Adrenal gland (tissue), 5 donors: ENCODE results near the gene TDRD7.

Source experiments
- POLR2A ChIP-seq, 2 donors: fragments of 450-650 bp; IDR thresholded peaks; one replicate each; pipeline ENCODE4 v1.6.1; 2017; ENCODE audit warnings: antibody characterized with exemption in 2 of 2, mild to moderate bottlenecking in 2 of 2, moderate library complexity in 1 of 2
- TF ChIP-seq, protein P1 (sequence below), 6 experiments: fragments of 450-650 bp in 4 of 6; fragments of 200-600 bp in 2 of 6; sonication (generic) in 1 of 6; IDR thresholded peaks; 1 replicate in 5 of 6; 2 replicates in 1 of 6; pipeline versions ENCODE4 v1.5.1 to v1.8.0; 2016 to 2021; ENCODE audit warnings: antibody characterized with exemption in 6 of 6, mild to moderate bottlenecking in 2 of 6, moderate library complexity in 1 of 6
- donor health status: DM: no; HTN: no; CAD: no.

GRCh38 chr9:97501177-97501971 lies 89.5 kb downstream of the TDRD7 start, which contains the start of gene TMOD1:
- TF ChIP-seq, protein P1, sequence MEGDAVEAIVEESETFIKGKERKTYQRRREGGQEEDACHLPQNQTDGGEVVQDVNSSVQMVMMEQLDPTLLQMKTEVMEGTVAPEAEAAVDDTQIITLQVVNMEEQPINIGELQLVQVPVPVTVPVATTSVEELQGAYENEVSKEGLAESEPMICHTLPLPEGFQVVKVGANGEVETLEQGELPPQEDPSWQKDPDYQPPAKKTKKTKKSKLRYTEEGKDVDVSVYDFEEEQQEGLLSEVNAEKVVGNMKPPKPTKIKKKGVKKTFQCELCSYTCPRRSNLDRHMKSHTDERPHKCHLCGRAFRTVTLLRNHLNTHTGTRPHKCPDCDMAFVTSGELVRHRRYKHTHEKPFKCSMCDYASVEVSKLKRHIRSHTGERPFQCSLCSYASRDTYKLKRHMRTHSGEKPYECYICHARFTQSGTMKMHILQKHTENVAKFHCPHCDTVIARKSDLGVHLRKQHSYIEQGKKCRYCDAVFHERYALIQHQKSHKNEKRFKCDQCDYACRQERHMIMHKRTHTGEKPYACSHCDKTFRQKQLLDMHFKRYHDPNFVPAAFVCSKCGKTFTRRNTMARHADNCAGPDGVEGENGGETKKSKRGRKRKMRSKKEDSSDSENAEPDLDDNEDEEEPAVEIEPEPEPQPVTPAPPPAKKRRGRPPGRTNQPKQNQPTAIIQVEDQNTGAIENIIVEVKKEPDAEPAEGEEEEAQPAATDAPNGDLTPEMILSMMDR (IDR thresholded peaks at IDR 0.05), result peak in 1 of 6 experiments; percentile 13
- TF ChIP-seq POLR2A (IDR thresholded peaks at IDR 0.05), result peak in 1 of 2 donors; percentile 55
